AG08396 (cell line): Measurements from ENCODE around the gene HECTD1.
"Not testable (repeated sequence)": the region's sequence is repeated elsewhere in the genome, so short reads cannot be mapped to it uniquely, and the experiment has no call there.

ENCODE experiments used
- DNase-seq: peaks from one replicate; pipeline ENCODE4 v3.0.0; 2012; ENCODE audit warnings: low spot score, mixed read lengths

Gene HECTD1

GRCh38 chr14:31207755-31208545 lies at the start of gene HECTD1:
TSS of gene HECTD1 (minus strand) at chr14:31207793. CDS start at chr14:31205936, 1,857 bp downstream.
- DNase-seq = peak; percentile 95

- no peak for DNase-seq
Observed at GRCh38 chr14:31257244-31257553, 49.6 kb upstream of the HECTD1 start.

- DNase-seq = no peak
Observed at GRCh38 chr14:31256534-31257243, 49.1 kb upstream of the HECTD1 start.

GRCh38 chr14:31255918-31256317 lies 48.3 kb upstream of the HECTD1 start:
- not testable (repeated sequence) for DNase-seq

- no peak for DNase-seq
Observed at GRCh38 chr14:31255286-31255685, 47.7 kb upstream of the HECTD1 start.

- no peak for DNase-seq
Observed at GRCh38 chr14:31253746-31254471, 46.3 kb upstream of the HECTD1 start.

GRCh38 chr14:31252865-31253264 lies 45.3 kb upstream of the HECTD1 start:
- no peak for DNase-seq

GRCh38 chr14:31251028-31251958 lies 43.7 kb upstream of the HECTD1 start:
- DNase-seq = no peak

- no peak for DNase-seq
Observed at GRCh38 chr14:31244626-31245025, 37.0 kb upstream of the HECTD1 start.

GRCh38 chr14:31243860-31244259 lies 36.3 kb upstream of the HECTD1 start:
- no peak for DNase-seq

GRCh38 chr14:31242161-31242940 lies 34.8 kb upstream of the HECTD1 start:
- not testable (repeated sequence) for DNase-seq

GRCh38 chr14:31241450-31242114 lies 34.0 kb upstream of the HECTD1 start:
- DNase-seq = no peak

GRCh38 chr14:31239741-31240140 lies 32.1 kb upstream of the HECTD1 start:
- DNase-seq = no peak

- no peak for DNase-seq
Observed at GRCh38 chr14:31235462-31235861, 27.9 kb upstream of the HECTD1 start.

GRCh38 chr14:31232081-31232480 lies 24.5 kb upstream of the HECTD1 start:
- DNase-seq = no peak

GRCh38 chr14:31231272-31231671 lies 23.7 kb upstream of the HECTD1 start:
- DNase-seq = not testable (repeated sequence)

GRCh38 chr14:31230573-31230958 lies 23.0 kb upstream of the HECTD1 start:
- DNase-seq = no peak

GRCh38 chr14:31229638-31230572 lies 22.3 kb upstream of the HECTD1 start:
- DNase-seq = peak; percentile 90

GRCh38 chr14:31229009-31229408 lies 21.4 kb upstream of the HECTD1 start:
- no peak for DNase-seq
